MM.1S (cell line): Measurements from ENCODE around the gene SV2B.

Experiments
- EZH2 ChIP-seq: fragments of 300-600 bp; sonication (generic); optimal IDR thresholded peaks from 2 replicates; pipeline ENCODE3; 2017; ENCODE audit warnings: low read depth, mild to moderate bottlenecking, antibody characterized with exemption, low read length, mixed read lengths
- EZH2phosphoT487 ChIP-seq: fragments of 300-600 bp; sonication (generic); IDR thresholded peaks from 2 replicates; pipeline ENCODE4 v1.6.1; 2018; ENCODE audit warnings: antibody characterized with exemption, low read length
- TF ChIP-seq, protein P1 (sequence below): fragments of 300-600 bp; sonication (generic); IDR thresholded peaks from 2 replicates; pipeline ENCODE4 v1.5.1; 2016; ENCODE audit warnings: antibody characterized with exemption, low read length, mixed read lengths

- TF ChIP-seq, protein P1, sequence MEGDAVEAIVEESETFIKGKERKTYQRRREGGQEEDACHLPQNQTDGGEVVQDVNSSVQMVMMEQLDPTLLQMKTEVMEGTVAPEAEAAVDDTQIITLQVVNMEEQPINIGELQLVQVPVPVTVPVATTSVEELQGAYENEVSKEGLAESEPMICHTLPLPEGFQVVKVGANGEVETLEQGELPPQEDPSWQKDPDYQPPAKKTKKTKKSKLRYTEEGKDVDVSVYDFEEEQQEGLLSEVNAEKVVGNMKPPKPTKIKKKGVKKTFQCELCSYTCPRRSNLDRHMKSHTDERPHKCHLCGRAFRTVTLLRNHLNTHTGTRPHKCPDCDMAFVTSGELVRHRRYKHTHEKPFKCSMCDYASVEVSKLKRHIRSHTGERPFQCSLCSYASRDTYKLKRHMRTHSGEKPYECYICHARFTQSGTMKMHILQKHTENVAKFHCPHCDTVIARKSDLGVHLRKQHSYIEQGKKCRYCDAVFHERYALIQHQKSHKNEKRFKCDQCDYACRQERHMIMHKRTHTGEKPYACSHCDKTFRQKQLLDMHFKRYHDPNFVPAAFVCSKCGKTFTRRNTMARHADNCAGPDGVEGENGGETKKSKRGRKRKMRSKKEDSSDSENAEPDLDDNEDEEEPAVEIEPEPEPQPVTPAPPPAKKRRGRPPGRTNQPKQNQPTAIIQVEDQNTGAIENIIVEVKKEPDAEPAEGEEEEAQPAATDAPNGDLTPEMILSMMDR: no peak
- TF ChIP-seq EZH2: no peak
- no peak for TF ChIP-seq EZH2phosphoT487
These were observed 236.6 kb downstream of the SV2B start for GRCh38 chr15:91336687-91337086.
